ENCODE measurements around the gene TERB1. TPM values are rescaled to one million over a fixed set of nuclear protein-coding genes. Genes with fewer than 3 reads are reported as not detected.

TERB1 gene
- polyA plus RNA-seq, result 0.34 TPM in 1 of 2 replicates, not detected in the other

DNA sequence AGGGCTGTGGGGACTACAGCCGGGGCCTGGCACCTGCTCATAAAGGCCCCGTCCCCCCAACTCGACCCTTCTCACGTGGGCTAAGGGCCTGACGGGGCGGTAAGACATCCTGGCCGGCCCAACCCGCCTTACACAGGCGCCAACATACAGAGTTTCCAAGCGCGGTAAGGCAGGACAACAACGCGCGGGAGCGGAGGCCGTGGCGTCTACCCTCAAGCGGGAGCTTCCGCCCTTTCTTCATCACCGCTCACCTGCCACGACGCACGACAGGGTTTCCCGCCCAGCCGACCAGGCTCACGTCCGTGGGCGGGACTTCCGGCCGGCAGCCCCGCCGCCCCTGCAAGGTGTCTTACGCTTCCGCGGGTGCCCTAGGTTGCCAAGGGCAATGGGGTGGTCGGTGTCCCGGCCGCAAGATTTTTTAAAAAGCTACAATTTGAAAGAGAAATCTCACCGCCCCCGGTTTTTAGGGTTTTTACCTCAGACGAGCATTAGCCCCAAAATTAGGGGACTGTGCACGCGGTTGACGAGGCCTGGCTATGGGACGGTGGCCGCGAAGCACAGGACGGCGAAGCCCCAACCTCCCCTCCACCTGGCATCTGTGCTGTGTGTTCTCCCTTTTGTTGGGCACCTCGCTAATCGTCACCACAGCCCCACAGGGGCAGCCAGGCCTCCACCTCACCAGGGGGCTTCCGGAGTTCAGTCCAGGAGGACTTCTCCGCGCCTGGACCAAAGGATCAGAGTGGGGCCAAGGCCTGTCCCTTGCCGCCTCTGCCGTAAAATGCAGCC lies at the start of gene TERB1:
Gene TERB1, minus strand, starts transcription at position 265 of the 786 bp plus-strand sequence. CDS start 4,786 bp downstream, outside the sequence.

DNA sequence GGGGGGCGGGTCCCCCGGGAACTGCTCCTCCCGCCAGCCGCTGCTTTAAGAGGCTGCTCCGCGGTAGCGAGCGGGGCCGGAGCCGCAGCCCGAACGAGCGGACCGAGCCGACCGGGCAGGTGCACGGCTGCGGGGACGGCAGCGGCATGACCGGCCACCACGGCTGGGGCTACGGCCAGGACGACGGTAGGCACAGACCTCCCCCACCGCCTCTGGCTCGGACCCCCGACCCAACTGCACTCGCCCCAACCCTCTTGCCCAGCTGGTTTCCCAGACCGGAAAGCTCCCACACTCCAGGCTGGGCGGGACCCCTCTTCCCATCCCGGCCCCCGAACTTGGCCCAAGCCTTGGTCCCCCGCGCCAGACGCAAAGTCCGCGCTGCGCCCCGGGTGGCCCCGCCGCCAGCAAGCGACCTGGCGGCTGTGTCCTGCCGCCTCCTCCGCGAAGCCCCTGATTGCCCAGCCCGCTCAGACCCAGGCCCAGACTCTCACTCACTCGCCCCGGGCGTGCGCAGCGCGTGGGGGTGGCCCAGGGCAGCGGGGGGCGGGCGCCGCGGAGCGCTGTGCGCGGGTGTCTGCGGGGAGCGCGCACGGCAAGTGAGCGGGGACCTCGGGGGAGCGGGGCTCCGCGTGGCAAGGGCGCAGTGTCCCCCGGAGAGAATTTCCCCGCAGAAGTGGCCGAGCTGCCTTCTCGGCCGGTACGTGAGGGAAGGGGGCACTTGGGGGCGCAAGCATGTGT lies 43.1 kb upstream of the TERB1 start, which contains the start of gene CA7:
Gene CA7, plus strand, starts transcription at position 73 of the 738 bp plus-strand sequence. Its CDS starts 74 bp downstream, at position 147.

GRCh38 chr16:66830422-66831404 lies 29.3 kb upstream of the TERB1 start, which contains the start of gene NAE1:
NAE1 (minus strand) TSS chr16:66830976; CDS start chr16:66830899, 77 bp downstream.

GRCh38 chr16:66751303-66751991 lies 49.9 kb downstream of the TERB1 start, which contains the start of gene DYNC1LI2:
DYNC1LI2 (minus strand) TSS chr16:66751609; CDS start chr16:66751591, 18 bp downstream.

Other genes with a start within 250 kb of the TERB1 start
- gene CKLF, start 249.0 kb downstream of the TERB1 start, polyA plus RNA-seq, result 92.4 and 93.7 TPM in 2 replicates
- gene CMTM1, start 235.1 kb downstream of the TERB1 start, polyA plus RNA-seq, result not detected in 2 replicates
- gene CMTM2, start 222.1 kb downstream of the TERB1 start, polyA plus RNA-seq, result not detected in 2 replicates
- gene CMTM3, start 196.9 kb downstream of the TERB1 start, polyA plus RNA-seq, result 0.87 TPM in 1 of 2 replicates, not detected in the other
- gene CMTM4, start 104.8 kb downstream of the TERB1 start, polyA plus RNA-seq, result 6.6 and 12.9 TPM in 2 replicates
- 55.7 and 65.1 TPM in 2 replicates for gene DYNC1LI2, start 50.0 kb downstream of the TERB1 start, polyA plus RNA-seq
- gene NAE1, start 29.4 kb upstream of the TERB1 start, polyA plus RNA-seq, result 161 and 180 TPM in 2 replicates
- 15.9 and 38.9 TPM in 2 replicates for gene CA7, start 42.8 kb upstream of the TERB1 start, polyA plus RNA-seq
- gene PDP2, start 78.9 kb upstream of the TERB1 start, polyA plus RNA-seq, result 20.4 and 21.6 TPM in 2 replicates
- not detected in 2 replicates for gene CDH16, start 117.3 kb upstream of the TERB1 start, polyA plus RNA-seq
- gene RRAD, start 124.0 kb upstream of the TERB1 start, polyA plus RNA-seq, result not detected in 2 replicates
- gene CIAO2B, start 132.8 kb upstream of the TERB1 start, polyA plus RNA-seq, result 100 and 132 TPM in 2 replicates
- 0.81 and 2.0 TPM in 2 replicates for gene CES2, start 133.9 kb upstream of the TERB1 start, polyA plus RNA-seq
- 0.86 and 0.90 TPM in 2 replicates for gene CES3, start 159.7 kb upstream of the TERB1 start, polyA plus RNA-seq
- gene CES4A, start 187.0 kb upstream of the TERB1 start, polyA plus RNA-seq, result 2.8 and 6.0 TPM in 2 replicates
- gene CBFB, start 227.6 kb upstream of the TERB1 start, polyA plus RNA-seq, result 3.7 and 7.3 TPM in 2 replicates